ENCODE data around the gene APOA5. TPM values are rescaled to one million over a fixed set of nuclear protein-coding genes. Genes with fewer than 3 reads are reported as not detected.

Gene APOA5
- total and polyA plus RNA-seq, 2 of the 13 experiments (the other 11 are each of a cell fraction or from before 2014, with no cell fraction given) = 44.0 to 49.1 TPM

- TF ChIP-seq ZBTB2 (CRISPR knock-in tag; IDR thresholded peaks at IDR 0.05; ENCODE audit: low read depth) = no peak
- no peak for TF ChIP-seq DNMT1 (CRISPR knock-in tag; IDR thresholded peaks at IDR 0.05)
- peak; percentile 96 for TF ChIP-seq GABPB1 (CRISPR knock-in tag; IDR thresholded peaks at IDR 0.05)
- no peak for TF ChIP-seq NR2F6 (IDR thresholded peaks at IDR 0.05)
- TF ChIP-seq NR2F6 (CRISPR knock-in tag; IDR thresholded peaks at IDR 0.05) = no peak
- TF ChIP-seq ZMYM3 (CRISPR knock-in tag; IDR thresholded peaks at IDR 0.05) = no peak
- no peak for TF ChIP-seq FOXM1 (CRISPR knock-in tag; IDR thresholded peaks at IDR 0.05)
- TF ChIP-seq ATF7-NPFF (CRISPR knock-in tag; IDR thresholded peaks at IDR 0.05; ENCODE audit: low read depth) = peak; percentile 38
- TF ChIP-seq ZFP1 (CRISPR knock-in tag; IDR thresholded peaks at IDR 0.05) = no peak
- TF ChIP-seq GZF1 (CRISPR knock-in tag; IDR thresholded peaks at IDR 0.05) = no peak
- TF ChIP-seq KMT2B (CRISPR knock-in tag; IDR thresholded peaks at IDR 0.05) = peak; percentile 63; the same call in 1 of the 2 replicates
- no peak for TF ChIP-seq ARID2 (CRISPR knock-in tag; IDR thresholded peaks at IDR 0.05; ENCODE audit: borderline replicate concordance)
- no peak for TF ChIP-seq ZFP82 (CRISPR knock-in tag; IDR thresholded peaks at IDR 0.05; ENCODE audit: borderline replicate concordance)
- TF ChIP-seq ZNF704 (CRISPR knock-in tag; IDR thresholded peaks at IDR 0.05; ENCODE audit: borderline replicate concordance) = no peak
- no peak for TF ChIP-seq MLLT10 (CRISPR knock-in tag; IDR thresholded peaks at IDR 0.05)
- peak; percentile 47; the same call in 1 of the 2 replicates for TF ChIP-seq GFI1 (CRISPR knock-in tag; IDR thresholded peaks at IDR 0.05; ENCODE audit: borderline replicate concordance)
- no peak for TF ChIP-seq ZNF350 (CRISPR knock-in tag; IDR thresholded peaks at IDR 0.05; ENCODE audit: borderline replicate concordance, low read depth)
- no peak for TF ChIP-seq ASH2L (IDR thresholded peaks at IDR 0.05; ENCODE audit: insufficient read length, low read depth, low read length)
- TF ChIP-seq HMG20A (CRISPR knock-in tag; IDR thresholded peaks at IDR 0.05; ENCODE audit: borderline replicate concordance) = no peak
- TF ChIP-seq DDIT3 (CRISPR knock-in tag; IDR thresholded peaks at IDR 0.05) = no peak
- no peak for TF ChIP-seq ATF7 (IDR thresholded peaks at IDR 0.05)
- no peak for TF ChIP-seq ATF7 (CRISPR knock-in tag; IDR thresholded peaks at IDR 0.05)
- no peak for TF ChIP-seq ZBTB34 (CRISPR knock-in tag; IDR thresholded peaks at IDR 0.05)
- TF ChIP-seq KDM3A (CRISPR knock-in tag; IDR thresholded peaks at IDR 0.05; ENCODE audit: low read depth) = peak; percentile 41; the same call in 1 of the 2 replicates
- TF ChIP-seq ONECUT2 (CRISPR knock-in tag; IDR thresholded peaks at IDR 0.05) = no peak
- TF ChIP-seq MXI1 (IDR thresholded peaks at IDR 0.05; ENCODE audit: borderline replicate concordance, low read depth, low read length) = peak; percentile 86; the same call in 1 of the 3 replicates
- no peak for TF ChIP-seq ZBTB46 (CRISPR knock-in tag; IDR thresholded peaks at IDR 0.05; ENCODE audit: borderline replicate concordance)
Observed at GRCh38 chr11:116787786-116788486, 3.7 kb downstream of the APOA5 start, which contains the start of gene ZPR1 (continued).

Data from HepG2 (cell line).